ENCODE data around the gene CDX1.

The CDX1 gene

DNA sequence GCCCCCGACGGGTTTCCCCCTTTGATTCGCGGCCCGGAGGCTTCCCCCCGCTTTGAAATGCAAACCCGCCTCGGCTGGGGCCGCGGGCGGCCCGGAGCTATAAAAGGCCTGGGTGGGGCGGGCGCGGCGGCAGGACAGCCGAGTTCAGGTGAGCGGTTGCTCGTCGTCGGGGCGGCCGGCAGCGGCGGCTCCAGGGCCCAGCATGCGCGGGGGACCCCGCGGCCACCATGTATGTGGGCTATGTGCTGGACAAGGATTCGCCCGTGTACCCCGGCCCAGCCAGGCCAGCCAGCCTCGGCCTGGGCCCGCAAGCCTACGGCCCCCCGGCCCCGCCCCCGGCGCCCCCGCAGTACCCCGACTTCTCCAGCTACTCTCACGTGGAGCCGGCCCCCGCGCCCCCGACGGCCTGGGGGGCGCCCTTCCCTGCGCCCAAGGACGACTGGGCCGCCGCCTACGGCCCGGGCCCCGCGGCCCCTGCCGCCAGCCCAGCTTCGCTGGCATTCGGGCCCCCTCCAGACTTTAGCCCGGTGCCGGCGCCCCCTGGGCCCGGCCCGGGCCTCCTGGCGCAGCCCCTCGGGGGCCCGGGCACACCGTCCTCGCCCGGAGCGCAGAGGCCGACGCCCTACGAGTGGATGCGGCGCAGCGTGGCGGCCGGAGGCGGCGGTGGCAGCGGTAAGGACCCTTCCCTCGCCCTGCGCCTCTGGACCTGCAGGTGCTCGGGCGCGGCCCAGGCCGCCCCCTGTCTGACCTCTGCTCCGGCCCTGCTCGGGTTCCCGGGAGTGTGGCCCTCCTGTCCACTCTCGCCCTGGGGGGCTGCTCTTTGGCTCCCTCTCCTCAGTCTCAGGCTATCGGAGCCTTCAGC lies at the start of gene CDX1:
Gene CDX1, plus strand, starts transcription at position 129 of the 862 bp plus-strand sequence. Its CDS starts 99 bp downstream, at position 228.
- no peak within 1 kb of the TSS for H3K27ac ChIP-seq
- no peak for DNase-seq (ENCODE audit: low spot score)
- TF ChIP-seq CTCF (IDR thresholded peaks at IDR 0.05), result no peak
- no peak within 1 kb of the TSS for H3K4me3 ChIP-seq

DNA sequence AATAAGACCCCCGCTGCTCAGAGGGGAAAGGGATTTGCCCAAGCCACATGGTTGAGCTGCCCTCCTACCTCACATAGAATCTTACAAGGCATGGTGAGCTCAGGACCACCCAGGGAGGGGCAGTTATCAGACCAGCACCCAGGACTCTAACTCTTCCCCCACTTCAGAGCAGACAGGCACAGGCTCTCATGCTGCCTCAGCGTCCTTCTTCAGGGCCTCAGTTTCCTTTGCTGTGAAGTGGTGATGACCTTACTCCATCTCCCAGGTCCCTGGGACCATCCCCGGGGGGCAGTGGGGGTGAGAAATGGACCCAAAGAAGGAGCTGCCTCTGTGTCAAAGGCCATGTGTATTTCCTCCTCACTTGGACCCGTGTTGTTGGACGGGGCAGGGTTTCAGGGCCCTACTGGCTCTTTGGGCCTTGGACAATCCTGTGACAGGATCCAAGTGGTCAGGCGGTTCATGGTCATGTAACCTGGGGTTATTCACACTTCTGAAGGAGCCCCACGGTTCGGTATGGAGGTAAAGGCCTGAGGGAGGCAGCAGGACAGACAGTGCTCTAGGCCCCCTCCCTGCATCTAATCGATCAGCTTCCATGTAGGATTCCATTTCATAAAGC lies 48.5 kb upstream of the CDX1 start:
- no peak for TF ChIP-seq CTCF (IDR thresholded peaks at IDR 0.05)
- Histone ChIP-seq H3K4me3 (no peak overlapping the region), H3K27ac (peak overlapping the region in 1 of 2 donors; percentile 43)
- no peak for DNase-seq (ENCODE audit: low spot score)

DNA sequence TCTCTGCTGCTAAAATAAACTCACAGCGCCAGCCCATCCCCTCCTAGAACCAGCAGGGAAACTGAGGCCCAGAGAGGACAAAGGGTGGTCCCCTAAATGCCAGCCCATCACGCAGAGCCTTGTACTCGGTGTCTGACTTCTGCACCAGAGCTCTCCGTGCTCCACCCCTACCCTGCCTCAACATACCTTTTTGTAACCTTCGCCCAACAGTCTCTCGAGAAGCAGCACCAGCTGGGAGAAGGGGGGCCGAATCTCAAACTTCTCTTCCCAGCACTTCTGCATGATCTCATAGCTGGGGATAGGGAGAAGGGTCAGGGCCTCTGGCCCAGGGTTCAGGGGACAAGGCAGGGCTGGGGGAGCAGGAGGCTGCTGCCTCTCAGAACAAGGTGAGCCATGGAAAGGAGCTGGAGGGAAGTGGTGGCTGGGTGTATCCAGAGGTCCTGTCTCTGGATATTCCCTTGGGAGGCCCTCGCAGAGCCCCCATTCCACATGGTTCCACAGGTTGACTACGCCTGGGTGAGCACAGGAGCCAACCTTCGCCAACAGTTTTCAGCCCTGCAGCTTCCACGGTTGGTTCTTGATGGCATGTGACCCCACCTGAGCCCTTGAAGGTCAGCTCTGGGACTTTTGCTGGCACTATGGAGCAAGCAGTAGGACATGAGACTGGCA lies 47.9 kb upstream of the CDX1 start:
- H3K4me3 ChIP-seq, result no peak overlapping the region
- DNase-seq (ENCODE audit: low spot score), result peak; percentile 73
- no peak for TF ChIP-seq CTCF (IDR thresholded peaks at IDR 0.05)
- H3K27ac ChIP-seq, result peak overlapping the region in 1 of 2 donors; percentile 43

GRCh38 chr5:150119421-150120061 lies 47.0 kb upstream of the CDX1 start:
- TF ChIP-seq CTCF (IDR thresholded peaks at IDR 0.05), result no peak
- DNase-seq (ENCODE audit: low spot score), result no peak
- Histone ChIP-seq H3K27ac (no peak overlapping the region), H3K4me3 (no peak overlapping the region)

DNA sequence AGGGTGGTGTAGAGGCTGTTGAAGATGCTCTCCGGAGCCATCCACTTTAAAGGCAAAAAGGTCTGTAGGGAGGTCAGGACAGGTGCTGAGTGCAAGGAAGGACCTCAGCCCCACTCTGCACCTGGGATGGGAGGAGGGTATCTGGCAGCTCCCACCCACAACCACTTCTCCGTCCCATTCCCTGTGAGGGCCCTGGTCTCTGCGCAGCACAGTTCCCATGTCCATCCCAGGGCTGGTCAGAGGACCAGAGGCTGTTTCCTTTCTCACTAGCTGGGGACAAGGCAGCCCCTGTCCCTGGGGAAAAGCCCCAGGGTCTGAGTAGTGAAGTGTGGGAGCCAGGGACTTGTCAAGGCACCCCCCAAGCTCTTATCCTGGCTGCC lies 46.5 kb upstream of the CDX1 start:
- no peak for DNase-seq (ENCODE audit: low spot score)
- no peak for TF ChIP-seq CTCF (IDR thresholded peaks at IDR 0.05)

DNA sequence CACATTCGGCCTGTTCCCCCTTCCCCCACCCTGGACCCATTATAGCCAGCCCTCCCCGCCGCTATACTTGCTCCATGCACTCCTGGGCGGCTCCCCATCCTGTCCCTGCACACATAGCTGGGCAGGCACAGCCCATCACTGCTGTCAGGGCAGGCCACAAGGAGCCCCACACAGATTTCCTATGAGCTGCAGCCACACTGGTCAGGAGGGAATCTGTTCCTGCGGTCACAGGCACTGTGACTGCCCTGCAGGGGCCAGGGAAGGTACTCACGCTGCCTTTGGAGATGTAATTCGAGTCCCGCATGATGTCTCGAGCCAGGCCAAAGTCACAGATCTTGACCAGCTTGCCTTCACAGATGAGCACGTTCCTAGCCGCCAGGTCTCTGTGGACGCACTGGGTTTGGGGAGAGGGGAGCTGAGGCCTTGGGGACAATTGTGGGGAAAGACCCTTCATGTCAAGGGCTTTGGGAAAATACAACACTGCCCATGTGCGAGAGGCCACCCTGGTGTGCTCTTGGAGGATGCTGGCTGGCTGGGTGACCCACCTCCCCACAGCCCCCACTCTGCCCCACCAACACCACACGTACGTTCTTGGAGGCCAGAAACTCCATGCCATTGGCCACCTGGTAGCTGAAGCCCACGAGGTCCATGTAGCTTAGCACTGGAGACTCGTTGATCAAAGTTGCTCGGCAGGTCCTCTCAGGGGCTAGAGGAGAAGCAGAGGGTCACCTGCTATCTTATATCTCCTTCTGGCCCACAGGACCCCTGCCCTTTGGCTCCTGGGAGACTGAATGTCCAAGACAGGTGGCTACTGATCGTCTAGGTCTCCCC lies 45.7 kb upstream of the CDX1 start:
- Histone ChIP-seq H3K27ac (peak overlapping the region in 1 of 2 donors; percentile 47), H3K4me3 (no peak overlapping the region)
- no peak for TF ChIP-seq CTCF (IDR thresholded peaks at IDR 0.05)
- DNase-seq (ENCODE audit: low spot score), result peak; percentile 64

More for the DNA sequence above, 46.5 kb upstream of the CDX1 start:
- H3K27ac ChIP-seq, result peak overlapping the region in 1 of 2 donors; percentile 47
- H3K4me3 ChIP-seq, result no peak overlapping the region
